ENCODE data around the gene CCDC107. TPM values are rescaled to one million over a fixed set of nuclear protein-coding genes. Genes with fewer than 3 reads are reported as not detected.

Gene CCDC107
- total and polyA plus RNA-seq, 2 of the 13 experiments (the other 11 are each of a cell fraction or from before 2014, with no cell fraction given): 7.1 to 15.2 TPM

DNA sequence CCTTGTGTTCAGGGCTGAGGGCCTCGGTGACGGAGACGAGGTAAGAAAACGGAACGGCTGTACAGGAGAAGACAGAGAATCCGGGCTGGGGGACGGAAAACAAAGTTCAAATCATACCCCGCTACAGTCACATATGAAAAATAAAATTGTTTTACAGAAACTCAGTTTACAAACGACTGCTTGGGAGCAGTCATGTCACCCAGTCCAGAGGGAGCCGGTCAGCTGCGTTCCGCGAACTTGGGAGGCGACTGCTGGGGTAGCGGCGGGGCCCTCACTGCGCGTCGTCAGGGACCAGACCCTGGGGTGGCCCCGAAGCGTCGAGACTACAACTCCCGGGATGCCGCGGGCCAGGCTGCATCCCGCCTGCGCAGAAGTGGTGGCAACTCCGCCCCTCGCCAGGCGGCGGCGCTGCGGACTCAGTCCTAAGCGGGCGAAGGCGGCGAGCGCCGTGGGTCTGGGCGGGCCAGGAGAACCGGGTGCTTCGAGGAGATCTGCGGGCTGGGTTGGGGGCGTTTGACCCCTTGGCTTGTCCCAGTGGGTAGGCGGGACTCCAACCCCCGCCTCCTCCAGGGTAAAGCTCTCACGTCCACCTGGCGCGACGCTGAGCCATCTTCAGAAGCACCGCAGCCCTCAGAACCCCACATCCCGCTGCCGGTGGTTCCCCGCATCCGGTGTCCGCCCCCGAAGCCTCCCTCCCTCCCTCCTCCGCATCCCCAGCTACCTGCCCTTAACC is 11.4 kb upstream of the CCDC107 start (continued):
- TF ChIP-seq, protein P1, sequence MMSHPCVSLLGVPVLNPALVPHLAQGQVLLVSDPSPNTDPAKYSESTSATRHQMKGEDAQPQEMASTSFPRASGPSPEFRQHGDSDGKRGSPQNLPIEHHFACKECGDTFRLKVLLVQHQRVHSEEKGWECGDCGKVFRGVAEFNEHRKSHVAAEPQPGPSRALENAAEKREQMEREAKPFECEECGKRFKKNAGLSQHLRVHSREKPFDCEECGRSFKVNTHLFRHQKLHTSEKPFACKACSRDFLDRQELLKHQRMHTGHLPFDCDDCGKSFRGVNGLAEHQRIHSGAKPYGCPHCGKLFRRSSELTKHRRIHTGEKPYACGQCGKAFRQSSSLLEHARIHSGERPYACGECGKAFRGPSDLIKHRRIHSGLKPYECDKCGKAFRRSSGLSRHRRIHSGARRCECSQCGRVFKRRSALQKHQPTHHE (CRISPR knock-in tag; IDR thresholded peaks at IDR 0.05; ENCODE audit: borderline replicate concordance): no peak
- TF ChIP-seq KLF11 (CRISPR knock-in tag; IDR thresholded peaks at IDR 0.05) (0 out of 2 replicates have a peak, but pooled peaks have one; percentile 26), ZNF382 (CRISPR knock-in tag; IDR thresholded peaks at IDR 0.05; ENCODE audit: borderline replicate concordance) (no peak), ETV5 (CRISPR knock-in tag; IDR thresholded peaks at IDR 0.05; ENCODE audit: borderline replicate concordance) (peak; percentile 35; the same call in 1 of the 2 replicates), MZF1 (CRISPR knock-in tag; IDR thresholded peaks at IDR 0.05; ENCODE audit: borderline replicate concordance) (no peak), RFXAP (CRISPR knock-in tag; IDR thresholded peaks at IDR 0.05; ENCODE audit: borderline replicate concordance) (peak; percentile 86; the same call in 1 of the 2 replicates), ZBTB43 (CRISPR knock-in tag; conservative IDR thresholded peaks at IDR 0.05) (0 out of 2 replicates have a peak, but pooled peaks have one; percentile 54), CBX5 (CRISPR knock-in tag; IDR thresholded peaks at IDR 0.05; ENCODE audit: borderline replicate concordance) (peak; percentile 20; the same call in 1 of the 2 replicates), JUNB (CRISPR knock-in tag; IDR thresholded peaks at IDR 0.05; ENCODE audit: borderline replicate concordance) (no peak), PITX1 (CRISPR knock-in tag; IDR thresholded peaks at IDR 0.05) (0 out of 2 replicates have a peak, but pooled peaks have one; percentile 17), ZSCAN25 (CRISPR knock-in tag; IDR thresholded peaks at IDR 0.05) (peak; percentile 65; the same call in 1 of the 2 replicates), YEATS2 (CRISPR knock-in tag; IDR thresholded peaks at IDR 0.05; ENCODE audit: borderline replicate concordance) (peak; percentile 74; the same call in 1 of the 2 replicates), NAIF1 (CRISPR knock-in tag; IDR thresholded peaks at IDR 0.05; ENCODE audit: borderline replicate concordance) (peak; percentile 64; the same call in 1 of the 2 replicates), ZBTB42 (CRISPR knock-in tag; IDR thresholded peaks at IDR 0.05) (no peak), KLF13 (CRISPR knock-in tag; IDR thresholded peaks at IDR 0.05) (no peak), ZNF619 (CRISPR knock-in tag; IDR thresholded peaks at IDR 0.05) (peak; percentile 27; the same call in 1 of the 2 replicates), HNF1B (CRISPR knock-in tag; IDR thresholded peaks at IDR 0.05) (peak; percentile 56; the same call in 1 of the 2 replicates)
- TF ChIP-seq, protein P2, sequence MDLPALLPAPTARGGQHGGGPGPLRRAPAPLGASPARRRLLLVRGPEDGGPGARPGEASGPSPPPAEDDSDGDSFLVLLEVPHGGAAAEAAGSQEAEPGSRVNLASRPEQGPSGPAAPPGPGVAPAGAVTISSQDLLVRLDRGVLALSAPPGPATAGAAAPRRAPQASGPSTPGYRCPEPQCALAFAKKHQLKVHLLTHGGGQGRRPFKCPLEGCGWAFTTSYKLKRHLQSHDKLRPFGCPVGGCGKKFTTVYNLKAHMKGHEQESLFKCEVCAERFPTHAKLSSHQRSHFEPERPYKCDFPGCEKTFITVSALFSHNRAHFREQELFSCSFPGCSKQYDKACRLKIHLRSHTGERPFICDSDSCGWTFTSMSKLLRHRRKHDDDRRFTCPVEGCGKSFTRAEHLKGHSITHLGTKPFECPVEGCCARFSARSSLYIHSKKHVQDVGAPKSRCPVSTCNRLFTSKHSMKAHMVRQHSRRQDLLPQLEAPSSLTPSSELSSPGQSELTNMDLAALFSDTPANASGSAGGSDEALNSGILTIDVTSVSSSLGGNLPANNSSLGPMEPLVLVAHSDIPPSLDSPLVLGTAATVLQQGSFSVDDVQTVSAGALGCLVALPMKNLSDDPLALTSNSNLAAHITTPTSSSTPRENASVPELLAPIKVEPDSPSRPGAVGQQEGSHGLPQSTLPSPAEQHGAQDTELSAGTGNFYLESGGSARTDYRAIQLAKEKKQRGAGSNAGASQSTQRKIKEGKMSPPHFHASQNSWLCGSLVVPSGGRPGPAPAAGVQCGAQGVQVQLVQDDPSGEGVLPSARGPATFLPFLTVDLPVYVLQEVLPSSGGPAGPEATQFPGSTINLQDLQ (CRISPR knock-in tag; IDR thresholded peaks at IDR 0.05): no peak
- TF ChIP-seq, protein P3, sequence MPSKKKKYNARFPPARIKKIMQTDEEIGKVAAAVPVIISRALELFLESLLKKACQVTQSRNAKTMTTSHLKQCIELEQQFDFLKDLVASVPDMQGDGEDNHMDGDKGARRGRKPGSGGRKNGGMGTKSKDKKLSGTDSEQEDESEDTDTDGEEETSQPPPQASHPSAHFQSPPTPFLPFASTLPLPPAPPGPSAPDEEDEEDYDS (CRISPR knock-in tag; IDR thresholded peaks at IDR 0.05): 0 out of 2 replicates have a peak, but pooled peaks have one; percentile 49
